K562 (cell line): Measurements from ENCODE around the gene TTC27. TPM values are rescaled to one million over a fixed set of nuclear protein-coding genes. Genes with fewer than 3 reads are reported as not detected.

Experiments
- ATF3 ChIP-seq, 2 experiments: fragments of 450-650 bp in 1 of 2; sonication (generic) in 1 of 2; formaldehyde crosslinking in 1 of 2; IDR thresholded peaks in 1 of 2; conservative IDR thresholded peaks in 1 of 2; 2 replicates each; pipeline versions ENCODE4 v1.6.1 to v1.8.1; 2016 to 2023; ENCODE audit warnings: mild to moderate bottlenecking in 2 of 2, moderate library complexity in 2 of 2, inconsistent platforms in 1 of 2, missing genetic modification reagents in 1 of 2
- BRD4 ChIP-seq: fragments of 200-600 bp; sonication (generic); IDR thresholded peaks from 2 replicates; pipeline ENCODE4 v1.6.1; 2017; ENCODE audit warnings: inconsistent platforms
- BRF2 ChIP-seq: IDR thresholded peaks from 3 replicates; pipeline ENCODE4 v1.6.1; 2011; ENCODE audit warnings: borderline replicate concordance, mild to moderate bottlenecking; ENCODE audit not compliant: insufficient read length, insufficient read depth
- HDAC3 ChIP-seq: fragments of 450-650 bp; IDR thresholded peaks from 2 replicates; pipeline ENCODE4 v1.6.1; 2018; ENCODE audit warnings: borderline replicate concordance, mild to moderate bottlenecking, moderate library complexity; ENCODE audit not compliant: partially characterized antibody
- KLF16 ChIP-seq: IDR thresholded peaks from 2 replicates; pipeline ENCODE4 v1.6.1; 2016; ENCODE audit warnings: antibody characterized with exemption
- NR0B1 ChIP-seq: fragments of 450-650 bp; IDR thresholded peaks from one replicate; pipeline ENCODE4 v1.6.1; 2018; ENCODE audit warnings: mild to moderate bottlenecking, moderate library complexity; ENCODE audit not compliant: partially characterized antibody
- NR3C1 ChIP-seq: sonication (generic); formaldehyde crosslinking; IDR thresholded peaks from 2 replicates; pipeline ENCODE4 v1.8.1; 2022; ENCODE audit warnings: missing genetic modification reagents
- POLR2G ChIP-seq: fragments of 200-400 bp; formaldehyde crosslinking; IDR thresholded peaks from 2 replicates; pipeline ENCODE4 v1.6.1; 2017; ENCODE audit warnings: low read depth, mild to moderate bottlenecking, antibody characterized with exemption, low read length, moderate library complexity
- RREB1 ChIP-seq: fragments of 250-450 bp; sonication (Bioruptor Pico); IDR thresholded peaks from 2 replicates; pipeline ENCODE4 v1.4.0; 2020
- SRSF9 ChIP-seq: fragments of 200-400 bp; formaldehyde crosslinking; IDR thresholded peaks from 2 replicates; pipeline ENCODE4 v1.6.1; 2017; ENCODE audit warnings: low read depth, low read length, borderline replicate concordance
- TCFL5 ChIP-seq: fragments of 250-450 bp; sonication (Bioruptor Pico); conservative IDR thresholded peaks from 2 replicates; pipeline ENCODE4 v1.6.1; 2021; ENCODE audit warnings: mild to moderate bottlenecking, moderate library complexity, matching md5 sums
- U2AF2 ChIP-seq: fragments of 200-400 bp; formaldehyde crosslinking; optimal IDR thresholded peaks from 2 replicates; pipeline ENCODE3; 2017; ENCODE audit warnings: low read depth, mild to moderate bottlenecking, low read length
- ZFP91 ChIP-seq: sonication (generic); formaldehyde crosslinking; IDR thresholded peaks from 2 replicates; pipeline ENCODE4 v1.8.0; 2022; ENCODE audit warnings: mild to moderate bottlenecking, missing genetic modification reagents
- ZNF589 ChIP-seq: fragments of 200-800 bp; sonication (Bioruptor generic); IDR thresholded peaks from 2 replicates; pipeline ENCODE4 v1.6.1; 2016; ENCODE audit warnings: low read depth, missing genetic modification characterization, missing compliant biosample characterization
- polyA plus RNA-seq, 8 experiments: library from polyadenylated mRNA; depleted of rRNA in 4 of 8; stranded (reverse) in 5 of 8; unstranded in 3 of 8; fragments of >200 nt; fragmentation: Nextera tagmentation in 2 of 8; fragmentation: Illumina TruSeq in 1 of 8; extraction: Ambion mirVana in 2 of 8; extraction: Trizol in 1 of 8; gene quantifications; 2 replicates each; pipeline versions ENCODE4 v1.2.1 to v1.2.3, GENCODE V29; 2011 to 2014; ENCODE audit warnings: inconsistent platforms in 1 of 8, missing spikeins in 1 of 8
- total RNA-seq, 7 experiments: library from RNA; depleted of rRNA in 6 of 7; stranded (reverse); fragments of >200 nt in 6 of 7; fragmentation: Illumina TruSeq in 2 of 7; extraction: Trizol in 2 of 7; gene quantifications; 2 replicates each; pipeline versions ENCODE4 v1.2.1 to v1.2.3, GENCODE V29; 2011 to 2021; ENCODE audit warnings: low replicate concordance in 1 of 7

TTC27 gene
- total and polyA plus RNA-seq, 9 of the 15 experiments (the other 6 are each of a cell fraction or from before 2014, with no cell fraction given): 44.3 to 93.4 (median 57.3) TPM

GRCh38 chr2:32688541-32688940, 60.7 kb downstream of the TTC27 start (continued):
- TF ChIP-seq RREB1 (CRISPR knock-in tag) (no peak), BRD4 (no peak), BRF2 (no peak), ZFP91 (CRISPR knock-in tag) (no peak), NR0B1 (no peak), ATF3 (IDR thresholded peaks at IDR 0.05) (no peak), ATF3 (CRISPR knock-in tag; conservative IDR thresholded peaks at IDR 0.05) (no peak), SRSF9 (no peak), TCFL5 (CRISPR knock-in tag) (no peak), U2AF2 (no peak), NR3C1 (no peak), ZNF589 (CRISPR knock-in tag) (no peak), POLR2G (no peak), KLF16 (no peak), HDAC3 (no peak)
